Endothelial cell of umbilical vein (primary cell): ENCODE data around the gene CTR9.

Experiments used
- CTCF ChIP-seq, 2 donors: IDR thresholded peaks; 1 replicate in 1 of 2; 2 replicates in 1 of 2; pipeline ENCODE4 v1.5.1; 2011; ENCODE audit warnings: low read length in 2 of 2, mild to moderate bottlenecking in 2 of 2, moderate library complexity in 2 of 2, control low read depth in 1 of 2, inconsistent platforms in 1 of 2, low read depth in 1 of 2; ENCODE audit not compliant: insufficient read depth in 1 of 2; ENCODE audit errors: extremely low read depth in 1 of 2
- EZH2 ChIP-seq: IDR thresholded peaks from 2 replicates; pipeline ENCODE4 v1.6.1; 2012; ENCODE audit warnings: borderline replicate concordance, low read depth, mild to moderate bottlenecking, moderate library complexity, low read length, inconsistent platforms; ENCODE audit not compliant: severe bottlenecking
- MAX ChIP-seq: IDR thresholded peaks from 2 replicates; pipeline ENCODE4 v1.6.1; 2011; ENCODE audit not compliant: insufficient read depth, insufficient read length
- MYC ChIP-seq: IDR thresholded peaks from one replicate; pipeline ENCODE4 v1.6.1; 2011; ENCODE audit warnings: mild to moderate bottlenecking, low read depth, low read length
- POLR2A ChIP-seq: IDR thresholded peaks from 2 replicates; pipeline ENCODE4 v1.6.1; 2012; ENCODE audit warnings: low read depth, mild to moderate bottlenecking, control low read depth, low read length
- POLR2AphosphoS5 ChIP-seq: IDR thresholded peaks from 2 replicates; pipeline ENCODE4 v1.6.1; 2012; ENCODE audit warnings: low read depth, mild to moderate bottlenecking, control low read depth, low read length, moderate library complexity; ENCODE audit not compliant: insufficient read depth

GRCh38 chr11:10777806-10778205 is 26.8 kb downstream of the CTR9 start:
- TF ChIP-seq CTCF (IDR thresholded peaks at IDR 0.05; ENCODE audit: extremely low read depth in 1 of 2, insufficient read depth in 1 of 2, low read depth in 1 of 2, low read length in 2 of 2) (no peak), POLR2A (no peak), EZH2 (no peak), MYC (no peak), MAX (no peak), POLR2AphosphoS5 (no peak)
